Measurements from ENCODE around the gene ZFYVE9.
A peak's percentile ranks its signal among the peaks of the same experiment; 100 is the strongest.

Gene ZFYVE9

GRCh38 chr1:52238474-52238873, 96.6 kb downstream of the ZFYVE9 start:
- peak; percentile 52 for FAIRE-seq

GRCh38 chr1:52238887-52239707, 97.2 kb downstream of the ZFYVE9 start:
- no peak for DNase-seq (ENCODE audit: low spot score)
- FAIRE-seq, result no peak

More at GRCh38 chr1:52238474-52238873, 96.6 kb downstream of the ZFYVE9 start:
- peak; percentile 46 for DNase-seq (ENCODE audit: low spot score)

DNA sequence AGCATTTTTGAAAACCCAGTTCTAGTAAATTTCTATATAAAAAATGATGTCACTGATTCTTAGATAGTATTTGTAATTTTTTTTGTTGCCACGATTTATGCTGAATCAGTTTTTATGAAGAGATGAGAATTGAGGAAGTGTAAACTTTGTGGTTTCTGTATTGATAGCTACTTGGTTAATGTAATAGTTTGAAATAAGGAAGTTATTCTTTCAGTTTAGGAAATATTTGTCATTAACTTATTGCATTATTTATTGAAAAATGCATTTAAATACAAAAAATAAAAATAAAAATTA, 97.8 kb downstream of the ZFYVE9 start:
- peak; percentile 63 for FAIRE-seq
- DNase-seq (ENCODE audit: low spot score), result no peak

DNA sequence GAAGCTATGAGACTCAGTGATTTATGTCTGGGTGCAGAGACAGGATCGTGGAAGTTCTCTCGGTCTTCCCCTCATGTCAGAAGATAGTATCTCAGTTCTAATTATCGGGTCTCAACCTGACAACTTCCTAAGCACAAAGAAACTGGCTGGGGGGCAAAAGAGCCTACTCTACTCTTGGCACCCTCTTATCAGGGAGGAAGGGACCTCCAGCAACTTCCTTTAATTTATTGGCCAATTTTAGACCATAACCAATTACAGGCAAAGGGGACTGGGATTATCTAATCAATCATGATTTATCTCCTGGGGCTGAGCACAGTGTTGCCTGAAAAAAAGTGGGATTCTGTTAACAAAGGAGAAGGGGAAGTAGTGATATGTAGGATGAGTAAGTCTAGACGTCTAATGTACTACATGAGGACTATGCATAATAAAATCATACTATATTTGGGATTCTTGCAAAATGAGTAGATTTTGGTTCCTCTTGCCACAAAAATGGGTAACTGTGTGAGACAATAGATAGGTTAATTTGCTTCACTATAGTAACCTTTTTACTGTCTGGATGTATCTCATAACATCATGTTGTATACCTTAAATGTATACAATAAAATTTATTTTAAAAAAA, 98.8 kb downstream of the ZFYVE9 start:
- DNase-seq (ENCODE audit: low spot score), result no peak

DNA sequence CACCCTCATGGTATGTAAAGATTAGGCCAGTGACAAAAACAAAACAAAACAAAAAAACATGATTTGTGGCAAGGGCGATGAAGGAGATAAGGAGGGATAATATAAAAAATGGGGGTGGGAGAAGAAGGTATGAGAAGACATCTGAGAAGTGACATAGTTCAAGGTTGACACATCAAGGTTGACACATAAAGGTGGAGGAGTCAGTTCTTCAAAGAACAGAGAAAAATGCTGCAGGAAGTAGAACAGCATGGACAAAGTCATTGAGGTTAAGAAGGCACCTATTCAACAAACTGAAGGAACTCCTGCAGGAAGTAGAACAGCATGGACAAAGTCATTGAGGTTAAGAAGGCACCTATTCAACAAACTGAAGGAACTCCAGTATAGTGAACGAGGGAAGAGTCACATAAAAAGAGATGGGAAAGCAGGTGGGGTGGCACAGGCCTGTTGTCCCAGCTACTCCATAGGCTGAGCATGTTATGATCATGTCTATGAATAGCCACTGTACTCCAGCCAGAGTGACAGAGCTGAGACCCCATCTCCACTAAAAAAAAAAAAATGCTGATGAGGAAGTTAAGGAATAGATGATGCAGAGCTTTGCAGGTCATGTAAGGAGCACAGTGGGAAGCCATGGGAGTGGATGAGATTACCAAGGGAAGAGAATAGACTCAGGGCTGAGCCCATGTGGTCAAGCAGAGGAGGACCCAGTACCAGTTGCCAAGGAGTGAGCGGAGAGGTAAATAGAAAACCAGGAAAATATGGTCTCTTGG, 101.5 kb downstream of the ZFYVE9 start:
- no peak for FAIRE-seq
- no peak for DNase-seq (ENCODE audit: low spot score)

More for the DNA sequence above, 98.8 kb downstream of the ZFYVE9 start:
- no peak for FAIRE-seq

GRCh38 chr1:52249831-52250230, 107.9 kb downstream of the ZFYVE9 start:
- no peak for DNase-seq (ENCODE audit: low spot score)
- FAIRE-seq, result no peak

DNA sequence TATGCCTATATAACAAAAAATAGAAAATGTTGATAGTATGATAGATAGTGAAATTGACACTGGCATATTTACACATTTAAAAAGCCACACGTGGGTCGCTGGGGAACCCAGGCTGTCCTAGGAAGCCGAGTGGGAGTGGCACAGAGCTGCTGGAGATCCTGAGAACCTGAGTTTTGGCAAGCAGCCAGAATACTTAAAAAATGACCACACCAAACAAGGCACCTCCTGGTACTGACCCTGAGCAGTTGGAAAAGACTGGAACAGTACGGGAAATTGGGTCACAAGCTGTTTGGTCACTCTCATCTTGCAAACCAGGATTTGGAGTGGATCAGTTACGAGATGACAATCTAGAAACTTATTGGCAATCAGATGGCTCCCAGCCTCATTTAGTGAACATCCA, 111.5 kb downstream of the ZFYVE9 start:
- no peak for FAIRE-seq

GRCh38 chr1:52259886-52260285, 118.0 kb downstream of the ZFYVE9 start:
- no peak for DNase-seq (ENCODE audit: low spot score)
- FAIRE-seq, result no peak

More for the DNA sequence above, 111.5 kb downstream of the ZFYVE9 start:
- no peak for DNase-seq (ENCODE audit: low spot score)

- FAIRE-seq, result no peak
- DNase-seq (ENCODE audit: low spot score), result no peak
Measured at GRCh38 chr1:52263153-52263910, 121.4 kb downstream of the ZFYVE9 start.

DNA sequence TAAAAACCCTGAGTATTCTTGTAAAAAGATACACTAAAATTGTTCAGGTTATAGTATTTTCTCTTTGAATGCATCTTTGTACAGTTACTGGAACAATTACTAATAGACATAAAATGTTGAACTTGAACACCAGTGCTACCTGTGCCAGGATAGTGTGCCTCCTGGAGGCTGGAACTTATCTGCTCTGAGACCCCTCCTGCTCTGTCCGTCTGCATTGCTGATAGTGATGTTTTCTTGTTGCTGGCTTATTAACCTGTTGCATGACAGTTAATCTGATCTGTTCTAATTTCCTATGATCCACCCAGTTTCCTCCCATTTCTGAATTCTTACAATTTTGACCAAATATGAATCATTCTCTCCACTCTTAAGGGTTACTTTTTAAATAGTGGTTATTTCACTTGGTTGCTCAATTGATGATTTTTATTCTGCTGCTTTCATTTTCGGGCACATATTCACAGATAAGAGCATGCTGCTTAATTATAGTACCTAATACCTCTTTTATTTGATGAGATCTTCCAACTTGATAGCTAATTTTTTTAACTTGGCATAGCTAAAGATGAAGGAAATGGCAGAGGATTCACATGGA, 122.7 kb downstream of the ZFYVE9 start:
- no peak for FAIRE-seq
- DNase-seq (ENCODE audit: low spot score), result no peak

GRCh38 chr1:52266507-52266906, 124.6 kb downstream of the ZFYVE9 start:
- no peak for DNase-seq (ENCODE audit: low spot score)
- no peak for FAIRE-seq

DNA sequence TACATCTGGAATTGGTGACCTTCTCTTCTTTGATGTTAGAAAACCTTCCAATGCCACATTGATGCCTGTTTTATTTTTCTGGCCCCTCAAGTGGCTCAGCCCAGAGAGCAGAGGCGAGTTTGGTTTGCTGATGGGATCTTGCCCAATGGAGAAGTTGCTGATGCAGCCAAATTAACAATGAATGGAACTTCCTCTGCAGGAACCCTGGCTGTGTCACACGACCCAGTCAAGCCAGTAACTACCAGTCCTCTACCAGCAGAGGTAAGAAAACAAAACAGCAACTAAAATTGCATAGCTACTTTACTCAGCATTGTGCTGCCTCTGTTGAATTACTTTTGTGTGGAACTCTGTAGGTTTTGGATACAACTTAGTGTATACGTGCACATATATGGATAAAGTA, 126.5 kb downstream of the ZFYVE9 start:
- DNase-seq (ENCODE audit: low spot score), result no peak

DNA sequence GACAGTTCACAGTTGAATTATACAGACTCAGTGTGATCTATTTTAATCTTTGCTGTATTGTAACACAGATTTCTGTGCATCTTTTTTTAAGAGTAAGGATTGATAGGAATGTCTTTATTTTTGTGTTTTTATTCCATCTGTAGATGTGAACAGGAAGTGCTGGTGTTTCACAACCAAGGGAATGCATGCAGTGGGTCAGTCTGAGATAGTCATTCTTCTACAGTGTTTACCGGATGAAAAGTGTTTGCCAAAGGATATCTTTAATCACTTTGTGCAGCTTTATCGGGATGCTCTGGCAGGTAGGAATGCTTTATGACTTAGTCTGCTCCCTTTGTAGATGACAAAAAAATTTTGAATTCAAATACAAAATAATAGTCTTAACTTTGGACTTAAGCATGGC, 139.6 kb downstream of the ZFYVE9 start:
- no peak for FAIRE-seq

More for the DNA sequence above, 126.5 kb downstream of the ZFYVE9 start:
- FAIRE-seq, result no peak

GRCh38 chr1:52288286-52288685, 146.4 kb downstream of the ZFYVE9 start:
- DNase-seq (ENCODE audit: low spot score), result peak; percentile 77
- FAIRE-seq, result peak; percentile 79

More for the DNA sequence above, 139.6 kb downstream of the ZFYVE9 start:
- no peak for DNase-seq (ENCODE audit: low spot score)

GRCh38 chr1:52294580-52294979, 152.7 kb downstream of the ZFYVE9 start:
- no peak for DNase-seq (ENCODE audit: low spot score)
- FAIRE-seq, result no peak

- peak; percentile 65 for DNase-seq (ENCODE audit: low spot score)
- FAIRE-seq, result peak; percentile 40
Measured at GRCh38 chr1:52296345-52296744, 154.5 kb downstream of the ZFYVE9 start.

DNA sequence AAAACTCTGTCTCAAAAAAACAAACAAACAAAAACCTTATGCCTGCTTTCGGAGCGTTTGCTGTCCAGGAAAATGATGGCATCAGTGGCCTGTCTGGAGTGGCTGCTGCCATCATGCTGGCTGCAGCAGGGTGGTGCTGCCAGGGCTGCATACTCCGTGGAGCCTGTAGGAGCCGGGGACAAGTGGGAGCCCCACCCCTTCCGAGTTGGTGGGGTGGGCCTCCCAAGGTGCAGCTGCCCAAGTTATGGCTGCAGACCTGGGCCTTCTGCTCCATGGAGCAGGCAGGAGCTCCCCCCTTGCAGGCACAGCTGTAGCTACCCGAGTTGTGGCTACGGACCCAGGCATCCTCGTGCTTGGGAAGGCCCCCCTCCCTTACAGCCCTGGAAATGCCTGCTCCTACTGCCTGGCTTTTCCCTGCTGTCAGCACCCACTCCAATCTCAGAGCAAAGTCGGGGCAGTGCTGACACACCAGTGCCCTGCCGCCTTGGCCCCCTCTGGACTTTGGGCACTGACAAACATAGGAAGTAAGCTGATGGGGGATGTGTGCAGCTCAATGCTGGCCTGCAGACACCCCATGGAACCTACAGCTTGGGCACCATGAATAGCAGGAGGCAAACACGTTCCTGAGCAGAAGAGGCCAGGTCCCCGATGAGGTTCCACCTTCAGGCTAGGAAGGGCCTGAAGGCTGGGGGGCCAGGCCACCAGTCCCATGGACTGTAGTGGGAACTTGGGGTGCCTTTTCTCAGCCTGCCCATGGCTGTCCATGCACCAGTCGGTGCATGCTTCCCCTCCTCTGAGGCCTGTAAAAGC, 163.7 kb downstream of the ZFYVE9 start:
- FAIRE-seq (no peak), DNase-seq (ENCODE audit: low spot score) (no peak)

DNA sequence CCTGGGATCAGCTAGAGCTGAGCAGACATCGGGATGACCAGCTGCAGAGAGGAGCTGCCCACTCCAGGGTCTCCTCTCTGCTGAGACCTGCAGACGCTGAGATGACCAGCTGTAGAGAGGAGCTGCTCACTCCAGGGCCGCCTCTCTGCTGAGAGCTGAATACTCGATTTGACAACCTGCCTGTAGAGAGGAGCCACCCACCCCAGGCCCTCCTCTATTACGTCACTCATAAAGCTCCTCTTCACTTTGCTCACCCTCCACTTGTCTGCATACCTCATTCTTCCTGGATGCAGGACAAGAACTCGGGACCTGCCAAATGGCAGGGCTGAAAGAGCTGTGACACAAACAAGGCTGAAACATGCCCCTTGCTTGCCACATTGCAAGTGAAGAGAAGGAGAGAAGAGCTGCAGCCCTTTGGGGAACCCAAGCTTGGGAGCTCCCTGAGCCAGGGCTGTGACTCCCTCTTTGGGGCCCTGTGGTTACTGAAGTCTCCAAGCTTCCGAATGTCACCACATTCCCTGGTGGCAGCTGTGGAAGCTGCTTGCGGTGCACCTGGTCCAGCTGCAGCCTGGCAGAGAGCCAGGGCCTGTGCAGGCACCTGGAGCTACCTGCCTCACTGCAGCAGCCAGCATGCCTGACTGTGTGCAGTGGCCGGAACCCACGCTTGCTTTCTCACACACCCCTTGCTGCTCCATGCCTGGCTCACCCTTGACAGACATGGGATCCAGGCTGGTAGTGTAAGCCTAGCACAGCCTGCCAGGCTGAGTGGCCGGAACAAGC, 164.5 kb downstream of the ZFYVE9 start:
- FAIRE-seq (no peak), DNase-seq (ENCODE audit: low spot score) (no peak)

- FAIRE-seq, result no peak
- no peak for DNase-seq (ENCODE audit: low spot score)
Measured at GRCh38 chr1:52321061-52321460, 179.2 kb downstream of the ZFYVE9 start.

Measured in RCC 7860 (cell line).